ENCODE results near the gene COPG1. TPM values are rescaled to one million over a fixed set of nuclear protein-coding genes. Genes with fewer than 3 reads are reported as not detected.

The COPG1 gene
- total and polyA plus RNA-seq, 2 experiments from 2014 or later, result 114 to 154 TPM

DNA sequence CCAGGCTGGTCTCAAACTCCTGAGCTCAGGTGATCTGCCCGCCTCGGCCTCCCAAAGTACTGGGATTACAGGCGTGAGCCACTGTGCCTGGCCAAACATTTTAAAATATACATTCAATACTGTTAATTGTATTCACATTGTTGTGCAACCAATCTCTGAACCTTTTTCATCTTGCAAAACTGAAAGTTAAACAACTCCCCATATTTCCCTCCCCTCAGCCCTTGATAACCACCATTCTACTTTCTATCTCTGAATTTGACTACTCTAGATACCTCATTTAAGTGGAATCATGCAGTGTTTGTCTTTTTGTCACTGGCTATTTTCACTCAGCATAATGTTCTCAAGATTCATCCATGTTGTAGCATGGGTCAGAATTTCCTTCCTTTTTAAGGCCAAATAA lies 59.2 kb downstream of the COPG1 start:
- TF ChIP-seq, protein P1, sequence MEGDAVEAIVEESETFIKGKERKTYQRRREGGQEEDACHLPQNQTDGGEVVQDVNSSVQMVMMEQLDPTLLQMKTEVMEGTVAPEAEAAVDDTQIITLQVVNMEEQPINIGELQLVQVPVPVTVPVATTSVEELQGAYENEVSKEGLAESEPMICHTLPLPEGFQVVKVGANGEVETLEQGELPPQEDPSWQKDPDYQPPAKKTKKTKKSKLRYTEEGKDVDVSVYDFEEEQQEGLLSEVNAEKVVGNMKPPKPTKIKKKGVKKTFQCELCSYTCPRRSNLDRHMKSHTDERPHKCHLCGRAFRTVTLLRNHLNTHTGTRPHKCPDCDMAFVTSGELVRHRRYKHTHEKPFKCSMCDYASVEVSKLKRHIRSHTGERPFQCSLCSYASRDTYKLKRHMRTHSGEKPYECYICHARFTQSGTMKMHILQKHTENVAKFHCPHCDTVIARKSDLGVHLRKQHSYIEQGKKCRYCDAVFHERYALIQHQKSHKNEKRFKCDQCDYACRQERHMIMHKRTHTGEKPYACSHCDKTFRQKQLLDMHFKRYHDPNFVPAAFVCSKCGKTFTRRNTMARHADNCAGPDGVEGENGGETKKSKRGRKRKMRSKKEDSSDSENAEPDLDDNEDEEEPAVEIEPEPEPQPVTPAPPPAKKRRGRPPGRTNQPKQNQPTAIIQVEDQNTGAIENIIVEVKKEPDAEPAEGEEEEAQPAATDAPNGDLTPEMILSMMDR (IDR thresholded peaks at IDR 0.05; ENCODE audit: low read depth, low read length), result no peak
- Histone ChIP-seq H3K27ac (no peak overlapping the region), H3K4me1 (ENCODE audit: low read depth) (peaks cover 23% of the 10 kb centered on the region), H3K9me3 (ENCODE audit: low read depth) (no peaks in the 10 kb centered on the region), H3K4me3 (no peak overlapping the region), H3K27me3 (no peaks in the 10 kb centered on the region), H3K36me3 (no peaks in the 10 kb centered on the region)
- DNase-seq (ENCODE audit: low read depth in 1 of 2, low spot score in 1 of 2), result no peak

DNA sequence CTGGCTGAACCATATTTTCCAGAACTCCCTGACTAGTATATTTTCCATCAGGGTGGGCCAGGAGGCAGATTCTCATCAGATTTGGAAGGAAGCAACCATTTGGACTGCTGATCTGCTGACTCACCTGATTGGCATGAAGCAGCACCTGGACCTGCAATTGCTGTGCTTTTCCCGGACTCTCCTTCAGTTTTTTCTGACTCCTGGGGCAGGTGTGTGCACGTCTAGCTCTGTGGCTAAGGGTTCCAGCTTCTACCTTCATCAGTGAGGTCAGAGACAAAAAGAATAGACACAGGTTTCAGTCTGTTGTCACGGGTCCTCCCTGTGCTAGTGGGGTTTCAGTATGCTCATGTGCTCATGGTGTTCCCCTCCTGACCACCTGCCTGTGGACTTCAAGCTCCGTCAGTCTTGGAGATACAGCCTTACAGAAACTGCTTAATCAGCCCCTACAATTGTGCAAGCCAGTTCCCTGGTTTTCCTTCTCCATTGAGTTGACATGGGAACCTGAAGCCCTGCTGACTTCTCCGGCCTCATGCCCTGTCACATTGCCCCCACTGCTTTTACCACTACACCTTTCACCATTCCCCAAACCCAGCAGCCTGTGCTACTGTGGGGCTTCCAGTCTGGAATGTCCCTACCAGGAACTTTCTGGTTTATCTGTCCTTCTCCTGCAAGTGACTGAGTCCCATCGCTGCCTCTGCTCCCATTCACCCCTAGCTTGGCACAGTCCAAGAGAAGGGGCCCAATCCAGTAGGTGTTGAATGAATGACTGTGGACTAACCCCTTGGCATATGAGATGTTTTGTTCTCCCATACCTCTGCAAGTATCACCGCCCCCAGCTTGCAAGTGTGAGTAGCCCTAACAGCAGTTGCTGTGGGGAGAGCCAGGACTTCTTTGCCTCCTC lies 61.0 kb downstream of the COPG1 start:
- Histone ChIP-seq H3K36me3 (no peaks in the 10 kb centered on the region), H3K4me3 (no peak overlapping the region), H3K4me1 (ENCODE audit: low read depth) (peaks cover 7% of the 10 kb centered on the region), H3K27ac (no peak overlapping the region), H3K9me3 (ENCODE audit: low read depth) (no peaks in the 10 kb centered on the region), H3K27me3 (no peaks in the 10 kb centered on the region)
- DNase-seq (ENCODE audit: low read depth in 1 of 2, low spot score in 1 of 2), result no peak
- TF ChIP-seq, protein P1 (IDR thresholded peaks at IDR 0.05; ENCODE audit: low read depth, low read length), result no peak

DNA sequence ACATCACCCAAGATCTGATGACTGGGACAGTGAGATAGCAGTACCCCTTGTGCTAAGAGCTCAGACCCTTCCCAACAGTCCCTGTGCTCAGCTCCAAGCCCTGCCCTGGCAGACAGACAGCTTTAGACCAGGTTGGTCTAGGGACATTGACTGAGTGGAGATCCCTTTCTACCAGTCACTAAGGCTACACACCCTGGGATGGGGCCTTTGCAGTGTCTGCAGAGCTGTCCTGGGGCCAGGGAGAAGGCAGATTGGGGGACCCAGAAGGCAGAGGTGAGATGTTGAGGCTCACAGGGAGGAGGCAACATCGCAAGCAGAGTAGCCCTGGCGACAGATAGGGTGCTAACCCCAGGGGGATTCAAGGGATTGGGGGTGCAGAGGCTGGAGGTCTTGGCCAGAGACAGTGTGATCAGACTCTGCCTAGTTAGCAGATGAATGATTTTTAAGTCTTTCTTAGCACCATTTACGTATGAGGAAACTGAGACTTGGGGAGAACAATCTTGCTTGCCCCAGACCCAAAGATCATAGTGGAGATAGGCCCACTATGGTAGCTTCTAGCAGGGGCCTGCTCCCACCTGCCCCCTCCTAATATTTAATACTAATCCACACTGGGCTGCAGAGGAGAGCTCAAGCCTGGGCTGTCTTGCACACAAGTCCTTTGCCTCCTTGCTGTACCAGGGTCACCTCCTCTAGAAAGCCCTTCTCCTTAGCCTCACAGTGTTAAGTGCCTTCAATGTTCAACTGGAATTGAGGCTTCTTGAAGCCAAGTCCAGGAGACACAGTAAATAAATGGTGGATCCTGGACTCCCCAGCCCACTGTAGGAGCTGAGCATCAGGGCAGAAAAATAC lies 61.9 kb downstream of the COPG1 start:
- Histone ChIP-seq H3K9me3 (ENCODE audit: low read depth) (no peaks in the 10 kb centered on the region), H3K27ac (no peak overlapping the region), H3K4me1 (ENCODE audit: low read depth) (peaks cover under 1% of the 10 kb centered on the region), H3K36me3 (no peaks in the 10 kb centered on the region), H3K4me3 (no peak overlapping the region), H3K27me3 (no peaks in the 10 kb centered on the region)
- TF ChIP-seq, protein P1 (IDR thresholded peaks at IDR 0.05; ENCODE audit: low read depth, low read length), result no peak
- DNase-seq (ENCODE audit: low read depth in 1 of 2, low spot score in 1 of 2), result no peak

DNA sequence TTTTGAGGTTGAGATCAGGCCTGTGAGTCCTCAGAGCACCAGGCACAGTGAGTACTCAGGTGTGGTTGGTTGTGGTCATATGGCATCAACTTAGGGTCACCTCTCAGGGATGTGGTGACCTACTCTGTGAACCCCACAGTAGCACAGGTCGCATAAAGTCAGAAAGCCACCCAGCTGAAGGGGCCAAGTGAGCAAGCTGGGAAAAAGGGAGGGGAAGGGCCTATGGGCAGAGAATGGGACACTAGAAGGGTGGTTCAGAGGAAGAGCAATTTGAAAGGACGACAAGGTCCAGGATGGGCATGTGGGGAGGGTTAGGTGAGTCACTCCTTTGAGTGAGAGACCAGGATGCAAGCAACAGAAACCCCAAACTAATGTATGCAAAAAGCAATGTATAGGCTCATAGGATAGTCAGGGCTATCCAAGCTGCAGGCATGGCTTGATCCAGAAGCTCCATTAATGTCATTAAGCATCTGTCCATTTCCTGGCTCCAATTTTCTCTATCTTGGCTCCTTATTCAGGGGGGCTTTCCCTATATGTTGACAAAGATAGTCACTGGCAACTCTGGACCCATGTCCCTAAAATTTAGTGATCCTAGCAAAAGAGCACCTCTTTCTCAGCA lies 62.7 kb downstream of the COPG1 start:
- TF ChIP-seq, protein P1 (IDR thresholded peaks at IDR 0.05; ENCODE audit: low read depth, low read length), result no peak
- H3K27ac ChIP-seq, result no peak overlapping the region
- H3K36me3 ChIP-seq, result no peaks in the 10 kb centered on the region
- no peak overlapping the region for H3K4me3 ChIP-seq
- no peaks in the 10 kb centered on the region for H3K4me1 ChIP-seq (ENCODE audit: low read depth)
- no peak for DNase-seq (ENCODE audit: low read depth in 1 of 2, low spot score in 1 of 2)
- H3K27me3 ChIP-seq, result no peaks in the 10 kb centered on the region
- no peaks in the 10 kb centered on the region for H3K9me3 ChIP-seq (ENCODE audit: low read depth)

DNA sequence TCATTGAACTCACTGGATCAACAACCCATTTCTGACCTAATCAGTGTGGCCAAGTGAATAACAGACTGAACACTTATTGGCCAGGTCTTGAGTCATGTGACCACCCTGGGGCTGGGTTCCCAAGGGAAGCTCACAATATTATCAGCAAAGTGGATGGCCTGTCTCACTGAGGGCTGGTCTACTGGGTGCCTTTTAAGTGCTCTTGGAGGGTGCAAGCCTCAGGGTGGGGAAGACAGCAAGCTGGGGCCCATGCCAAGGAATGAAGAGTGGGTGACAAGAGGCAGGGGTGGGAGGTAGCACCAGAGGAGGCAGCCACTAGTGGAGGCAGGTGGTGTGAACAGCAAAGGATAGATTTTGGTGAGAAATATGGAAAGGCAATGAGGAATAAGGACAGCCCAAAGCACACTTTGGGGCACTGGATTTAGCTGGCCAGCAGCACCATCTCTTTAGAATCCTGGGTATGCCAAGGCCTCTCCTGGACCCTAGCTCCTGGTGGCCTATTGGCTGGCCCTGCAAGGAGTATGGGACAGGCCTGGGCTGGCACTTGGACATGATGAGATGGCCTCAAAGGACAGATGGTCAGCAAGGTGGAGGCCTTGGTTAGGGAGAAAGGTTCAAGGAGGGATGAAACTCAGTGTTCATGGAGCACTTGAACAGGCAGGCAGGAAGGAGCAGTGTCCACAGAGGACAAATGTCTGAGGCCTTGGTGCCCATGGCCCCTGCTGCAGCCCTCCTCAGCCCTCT lies 63.4 kb downstream of the COPG1 start:
- Histone ChIP-seq H3K9me3 (ENCODE audit: low read depth) (no peaks in the 10 kb centered on the region), H3K4me1 (ENCODE audit: low read depth) (no peaks in the 10 kb centered on the region), H3K27ac (no peak overlapping the region), H3K36me3 (no peaks in the 10 kb centered on the region), H3K27me3 (no peaks in the 10 kb centered on the region), H3K4me3 (no peak overlapping the region)
- TF ChIP-seq, protein P1 (IDR thresholded peaks at IDR 0.05; ENCODE audit: low read depth, low read length), result no peak
- DNase-seq (ENCODE audit: low read depth in 1 of 2, low spot score in 1 of 2), result no peak

All from cardiac muscle cell (in vitro differentiated cells and primary cell).